ENCODE results near the gene MLEC. TPM values are rescaled to one million over a fixed set of nuclear protein-coding genes. Genes with fewer than 3 reads are reported as not detected.

Gene MLEC
- total RNA-seq, 1 donor from 2014 or later: 47.5 TPM

DNA sequence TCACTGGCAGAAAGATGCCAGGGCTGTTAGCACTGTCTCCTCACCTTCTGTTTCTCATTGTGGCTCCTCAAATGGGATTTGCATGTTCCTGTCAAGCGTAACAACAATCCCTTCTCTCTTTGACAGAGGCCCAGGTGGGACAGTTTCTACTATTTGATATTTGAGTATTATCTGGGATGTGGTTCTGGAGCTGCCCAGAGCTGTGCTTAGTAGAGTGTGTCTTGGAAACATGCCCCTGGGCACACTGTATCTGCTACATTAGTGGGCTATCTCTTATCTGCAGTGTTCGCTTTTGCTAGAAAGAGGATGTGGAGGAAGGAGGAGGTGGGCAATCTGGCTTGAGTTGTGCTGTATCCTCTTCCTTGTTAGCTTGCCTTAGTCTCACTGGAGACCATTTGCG, 34.9 kb downstream of the MLEC start:
- TF ChIP-seq, protein P1, sequence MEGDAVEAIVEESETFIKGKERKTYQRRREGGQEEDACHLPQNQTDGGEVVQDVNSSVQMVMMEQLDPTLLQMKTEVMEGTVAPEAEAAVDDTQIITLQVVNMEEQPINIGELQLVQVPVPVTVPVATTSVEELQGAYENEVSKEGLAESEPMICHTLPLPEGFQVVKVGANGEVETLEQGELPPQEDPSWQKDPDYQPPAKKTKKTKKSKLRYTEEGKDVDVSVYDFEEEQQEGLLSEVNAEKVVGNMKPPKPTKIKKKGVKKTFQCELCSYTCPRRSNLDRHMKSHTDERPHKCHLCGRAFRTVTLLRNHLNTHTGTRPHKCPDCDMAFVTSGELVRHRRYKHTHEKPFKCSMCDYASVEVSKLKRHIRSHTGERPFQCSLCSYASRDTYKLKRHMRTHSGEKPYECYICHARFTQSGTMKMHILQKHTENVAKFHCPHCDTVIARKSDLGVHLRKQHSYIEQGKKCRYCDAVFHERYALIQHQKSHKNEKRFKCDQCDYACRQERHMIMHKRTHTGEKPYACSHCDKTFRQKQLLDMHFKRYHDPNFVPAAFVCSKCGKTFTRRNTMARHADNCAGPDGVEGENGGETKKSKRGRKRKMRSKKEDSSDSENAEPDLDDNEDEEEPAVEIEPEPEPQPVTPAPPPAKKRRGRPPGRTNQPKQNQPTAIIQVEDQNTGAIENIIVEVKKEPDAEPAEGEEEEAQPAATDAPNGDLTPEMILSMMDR (IDR thresholded peaks at IDR 0.05): no peak
- Histone ChIP-seq H3K4me1 (peaks cover 0 to 8% of the 10 kb centered on the region in 2 donors), H3K36me3 (peaks cover 54 to 66% of the 10 kb centered on the region in 2 donors), H3K4me3 (no peak overlapping the region), H3K27ac (no peak overlapping the region), H3K9me3 (no peaks in the 10 kb centered on the region), H3K27me3 (no peaks in the 10 kb centered on the region)
- intact Hi-C loops (cut with DNase I): loop anchor here (10.0 kb wide), 1 partner anchor 253 kb away; the partner anchor contains the start of gene HNF1A
- no peak for DNase-seq (ENCODE audit: low spot score in 2 of 2)

GRCh38 chr12:120722784-120723183, 35.8 kb downstream of the MLEC start:
- intact Hi-C loops (cut with DNase I): loop anchor here (10.0 kb wide), 1 partner anchor 252 kb away; the partner anchor contains the start of gene HNF1A
- Histone ChIP-seq H3K4me1 (peaks cover 0 to 8% of the 10 kb centered on the region in 2 donors), H3K27ac (no peak overlapping the region), H3K9me3 (no peaks in the 10 kb centered on the region), H3K27me3 (no peaks in the 10 kb centered on the region), H3K36me3 (peaks cover 45 to 57% of the 10 kb centered on the region in 2 donors), H3K4me3 (no peak overlapping the region)
- DNase-seq (ENCODE audit: low spot score in 2 of 2): no peak
- TF ChIP-seq, protein P1 (IDR thresholded peaks at IDR 0.05): no peak

- peaks cover 30 to 41% of the 10 kb centered on the region in 2 donors for H3K36me3 ChIP-seq
- H3K27me3 ChIP-seq: no peaks in the 10 kb centered on the region
- H3K4me3 ChIP-seq: peak overlapping the region in 1 of 2 donors; percentile 75
- H3K4me1 ChIP-seq: peaks cover 0 to 8% of the 10 kb centered on the region in 2 donors
- no peaks in the 10 kb centered on the region for H3K9me3 ChIP-seq
- DNase-seq (ENCODE audit: low spot score in 2 of 2): no peak
- H3K27ac ChIP-seq: no peak overlapping the region
- intact Hi-C loops (cut with DNase I): loop anchor here (1.0 to 10.0 kb wide), 4 partner anchors 38 to 250 kb away; partner anchors contain the start of genes HNF1A and POP5
- TF ChIP-seq, protein P1 (IDR thresholded peaks at IDR 0.05): no peak
These were observed 37.8 kb downstream of the MLEC start for GRCh38 chr12:120724720-120725119.

DNA sequence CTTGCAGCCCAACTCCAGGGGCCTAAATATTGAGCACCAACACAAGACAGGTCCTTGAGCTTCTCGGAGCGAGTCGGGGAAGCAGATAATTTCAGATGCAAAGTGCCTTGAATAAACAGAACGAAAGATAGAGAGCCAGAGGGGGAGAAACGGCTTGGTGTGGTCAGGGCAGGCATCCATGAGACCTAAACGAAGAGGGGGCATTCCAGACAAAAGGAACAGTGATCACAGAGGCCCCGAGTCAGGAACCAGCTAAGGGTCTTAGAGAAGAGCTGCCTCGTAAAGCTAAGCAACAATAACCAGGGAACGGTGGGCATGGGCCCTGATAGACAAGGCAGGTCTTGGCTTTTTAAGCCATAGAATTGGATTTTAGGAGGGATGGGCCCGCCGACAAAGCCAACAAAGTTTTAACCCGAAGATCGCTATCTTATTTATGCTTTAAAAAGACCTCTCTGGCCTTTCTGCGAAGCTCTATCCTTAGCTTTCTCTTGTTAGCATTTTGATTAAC, 38.3 kb downstream of the MLEC start:
- Histone ChIP-seq H3K27ac (peak overlapping the region; percentile 83 to 85), H3K4me1 (peaks cover 0 to 8% of the 10 kb centered on the region in 2 donors), H3K36me3 (peaks cover 28 to 37% of the 10 kb centered on the region in 2 donors), H3K9me3 (no peaks in the 10 kb centered on the region), H3K27me3 (no peaks in the 10 kb centered on the region), H3K4me3 (peak overlapping the region; percentile 75 to 91)
- no peak for DNase-seq (ENCODE audit: low spot score in 2 of 2)
- intact Hi-C loops (cut with DNase I): loop anchor here (1.0 to 10.0 kb wide), 4 partner anchors 39 to 250 kb away; partner anchors contain the start of genes HNF1A and POP5
- TF ChIP-seq, protein P1 (IDR thresholded peaks at IDR 0.05): no peak

DNA sequence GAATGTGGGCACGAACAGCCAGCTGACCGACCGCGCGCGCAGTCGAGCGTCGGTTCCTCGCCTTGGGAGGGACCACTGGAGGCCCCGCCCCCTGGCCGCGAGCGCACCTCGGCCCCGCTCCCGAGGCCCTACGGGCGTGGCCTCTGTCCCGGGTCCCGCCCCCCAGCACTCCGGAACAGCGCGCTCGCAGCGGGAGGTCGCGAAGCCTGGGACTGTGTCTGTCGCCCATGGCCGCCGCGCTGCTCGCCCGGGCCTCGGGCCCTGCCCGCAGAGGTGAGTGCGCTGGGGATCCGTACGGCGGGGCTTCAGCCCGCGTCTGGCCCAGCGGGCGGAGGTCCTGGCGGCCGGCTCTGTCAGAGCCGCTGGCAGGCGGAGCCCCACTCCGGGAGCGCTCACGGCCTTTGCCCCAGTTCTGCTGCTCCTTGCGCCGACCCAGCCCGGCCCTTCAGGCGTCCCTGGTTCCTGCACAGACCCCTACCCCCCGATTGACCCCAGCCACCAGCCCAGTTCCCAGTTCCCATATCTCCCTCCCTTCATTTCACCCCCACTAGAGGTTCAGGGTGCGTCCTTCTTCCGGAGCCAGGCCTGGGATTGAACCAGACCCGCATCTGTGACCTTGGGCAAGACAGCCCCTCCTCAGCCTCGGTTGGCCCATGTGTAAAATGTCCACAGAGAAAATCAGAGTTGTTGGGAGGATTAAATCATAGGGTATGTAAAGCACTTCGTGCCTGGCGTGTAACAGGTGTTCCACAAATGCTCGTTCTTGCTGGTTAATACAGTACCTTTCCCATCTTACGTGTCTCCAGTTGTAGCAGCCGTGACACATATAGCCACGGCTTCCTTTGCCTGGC, 38.9 kb downstream of the MLEC start, which contains the start of gene ACADS:
TSS of gene ACADS (plus strand) at position 168 of the 851 bp plus-strand sequence. CDS start at position 228, 60 bp downstream.
- no peaks in the 10 kb centered on the region for H3K27me3 ChIP-seq
- peak within 1 kb of the TSS; percentile 75 to 91 for H3K4me3 ChIP-seq
- TF ChIP-seq, protein P1 (IDR thresholded peaks at IDR 0.05): no peak
- DNase-seq (ENCODE audit: low spot score in 2 of 2): peak; percentile 40 to 93
- intact Hi-C loops (cut with DNase I): loop anchor here (1.0 to 10.0 kb wide), 4 partner anchors 40 to 249 kb away; partner anchors contain the start of genes HNF1A and POP5
- H3K27ac ChIP-seq: peak within 1 kb of the TSS; percentile 83 to 85
- no peaks in the 10 kb centered on the region for H3K9me3 ChIP-seq
- H3K36me3 ChIP-seq: peaks cover 23 to 37% of the 10 kb centered on the region in 2 donors
- H3K4me1 ChIP-seq: peaks cover 0 to 8% of the 10 kb centered on the region in 2 donors

Measured in ascending aorta (tissue), 2 donors.